ENCODE results near the gene GOLM1. TPM values are rescaled to one million over a fixed set of nuclear protein-coding genes. Genes with fewer than 3 reads are reported as not detected.

Gene GOLM1
- total and polyA plus RNA-seq, 2 of the 8 experiments (the other 6 are each of a cell fraction or from before 2014, with no cell fraction given) = 45.9 to 88.9 TPM

DNA sequence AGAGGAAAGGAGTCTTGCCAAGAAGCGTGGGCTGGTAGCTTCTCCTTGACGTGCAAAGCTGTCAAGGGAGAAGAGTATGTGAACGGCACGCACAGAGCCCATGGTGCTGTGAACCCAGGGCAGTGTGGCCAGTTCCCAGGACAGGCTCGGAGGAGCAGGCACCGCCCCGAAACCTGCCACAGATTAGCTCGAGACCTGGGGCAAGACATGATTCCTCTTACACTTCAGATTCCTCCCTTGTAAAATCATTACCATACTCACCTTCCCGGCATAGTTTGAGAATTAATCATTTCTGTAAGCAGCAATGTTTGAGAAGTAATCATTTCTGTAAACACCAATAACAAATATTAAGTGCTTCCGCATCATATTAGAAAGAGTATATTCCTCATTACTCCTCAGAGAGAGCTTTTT is 19.9 kb downstream of the GOLM1 start (continued):
- TF ChIP-seq, protein P1, sequence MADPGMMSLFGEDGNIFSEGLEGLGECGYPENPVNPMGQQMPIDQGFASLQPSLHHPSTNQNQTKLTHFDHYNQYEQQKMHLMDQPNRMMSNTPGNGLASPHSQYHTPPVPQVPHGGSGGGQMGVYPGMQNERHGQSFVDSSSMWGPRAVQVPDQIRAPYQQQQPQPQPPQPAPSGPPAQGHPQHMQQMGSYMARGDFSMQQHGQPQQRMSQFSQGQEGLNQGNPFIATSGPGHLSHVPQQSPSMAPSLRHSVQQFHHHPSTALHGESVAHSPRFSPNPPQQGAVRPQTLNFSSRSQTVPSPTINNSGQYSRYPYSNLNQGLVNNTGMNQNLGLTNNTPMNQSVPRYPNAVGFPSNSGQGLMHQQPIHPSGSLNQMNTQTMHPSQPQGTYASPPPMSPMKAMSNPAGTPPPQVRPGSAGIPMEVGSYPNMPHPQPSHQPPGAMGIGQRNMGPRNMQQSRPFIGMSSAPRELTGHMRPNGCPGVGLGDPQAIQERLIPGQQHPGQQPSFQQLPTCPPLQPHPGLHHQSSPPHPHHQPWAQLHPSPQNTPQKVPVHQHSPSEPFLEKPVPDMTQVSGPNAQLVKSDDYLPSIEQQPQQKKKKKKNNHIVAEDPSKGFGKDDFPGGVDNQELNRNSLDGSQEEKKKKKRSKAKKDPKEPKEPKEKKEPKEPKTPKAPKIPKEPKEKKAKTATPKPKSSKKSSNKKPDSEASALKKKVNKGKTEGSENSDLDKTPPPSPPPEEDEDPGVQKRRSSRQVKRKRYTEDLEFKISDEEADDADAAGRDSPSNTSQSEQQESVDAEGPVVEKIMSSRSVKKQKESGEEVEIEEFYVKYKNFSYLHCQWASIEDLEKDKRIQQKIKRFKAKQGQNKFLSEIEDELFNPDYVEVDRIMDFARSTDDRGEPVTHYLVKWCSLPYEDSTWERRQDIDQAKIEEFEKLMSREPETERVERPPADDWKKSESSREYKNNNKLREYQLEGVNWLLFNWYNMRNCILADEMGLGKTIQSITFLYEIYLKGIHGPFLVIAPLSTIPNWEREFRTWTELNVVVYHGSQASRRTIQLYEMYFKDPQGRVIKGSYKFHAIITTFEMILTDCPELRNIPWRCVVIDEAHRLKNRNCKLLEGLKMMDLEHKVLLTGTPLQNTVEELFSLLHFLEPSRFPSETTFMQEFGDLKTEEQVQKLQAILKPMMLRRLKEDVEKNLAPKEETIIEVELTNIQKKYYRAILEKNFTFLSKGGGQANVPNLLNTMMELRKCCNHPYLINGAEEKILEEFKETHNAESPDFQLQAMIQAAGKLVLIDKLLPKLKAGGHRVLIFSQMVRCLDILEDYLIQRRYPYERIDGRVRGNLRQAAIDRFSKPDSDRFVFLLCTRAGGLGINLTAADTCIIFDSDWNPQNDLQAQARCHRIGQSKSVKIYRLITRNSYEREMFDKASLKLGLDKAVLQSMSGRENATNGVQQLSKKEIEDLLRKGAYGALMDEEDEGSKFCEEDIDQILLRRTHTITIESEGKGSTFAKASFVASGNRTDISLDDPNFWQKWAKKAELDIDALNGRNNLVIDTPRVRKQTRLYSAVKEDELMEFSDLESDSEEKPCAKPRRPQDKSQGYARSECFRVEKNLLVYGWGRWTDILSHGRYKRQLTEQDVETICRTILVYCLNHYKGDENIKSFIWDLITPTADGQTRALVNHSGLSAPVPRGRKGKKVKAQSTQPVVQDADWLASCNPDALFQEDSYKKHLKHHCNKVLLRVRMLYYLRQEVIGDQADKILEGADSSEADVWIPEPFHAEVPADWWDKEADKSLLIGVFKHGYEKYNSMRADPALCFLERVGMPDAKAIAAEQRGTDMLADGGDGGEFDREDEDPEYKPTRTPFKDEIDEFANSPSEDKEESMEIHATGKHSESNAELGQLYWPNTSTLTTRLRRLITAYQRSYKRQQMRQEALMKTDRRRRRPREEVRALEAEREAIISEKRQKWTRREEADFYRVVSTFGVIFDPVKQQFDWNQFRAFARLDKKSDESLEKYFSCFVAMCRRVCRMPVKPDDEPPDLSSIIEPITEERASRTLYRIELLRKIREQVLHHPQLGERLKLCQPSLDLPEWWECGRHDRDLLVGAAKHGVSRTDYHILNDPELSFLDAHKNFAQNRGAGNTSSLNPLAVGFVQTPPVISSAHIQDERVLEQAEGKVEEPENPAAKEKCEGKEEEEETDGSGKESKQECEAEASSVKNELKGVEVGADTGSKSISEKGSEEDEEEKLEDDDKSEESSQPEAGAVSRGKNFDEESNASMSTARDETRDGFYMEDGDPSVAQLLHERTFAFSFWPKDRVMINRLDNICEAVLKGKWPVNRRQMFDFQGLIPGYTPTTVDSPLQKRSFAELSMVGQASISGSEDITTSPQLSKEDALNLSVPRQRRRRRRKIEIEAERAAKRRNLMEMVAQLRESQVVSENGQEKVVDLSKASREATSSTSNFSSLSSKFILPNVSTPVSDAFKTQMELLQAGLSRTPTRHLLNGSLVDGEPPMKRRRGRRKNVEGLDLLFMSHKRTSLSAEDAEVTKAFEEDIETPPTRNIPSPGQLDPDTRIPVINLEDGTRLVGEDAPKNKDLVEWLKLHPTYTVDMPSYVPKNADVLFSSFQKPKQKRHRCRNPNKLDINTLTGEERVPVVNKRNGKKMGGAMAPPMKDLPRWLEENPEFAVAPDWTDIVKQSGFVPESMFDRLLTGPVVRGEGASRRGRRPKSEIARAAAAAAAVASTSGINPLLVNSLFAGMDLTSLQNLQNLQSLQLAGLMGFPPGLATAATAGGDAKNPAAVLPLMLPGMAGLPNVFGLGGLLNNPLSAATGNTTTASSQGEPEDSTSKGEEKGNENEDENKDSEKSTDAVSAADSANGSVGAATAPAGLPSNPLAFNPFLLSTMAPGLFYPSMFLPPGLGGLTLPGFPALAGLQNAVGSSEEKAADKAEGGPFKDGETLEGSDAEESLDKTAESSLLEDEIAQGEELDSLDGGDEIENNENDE (IDR thresholded peaks at IDR 0.05; ENCODE audit: insufficient replicate concordance, low read length) = no peak
- TF ChIP-seq CREB1 (IDR thresholded peaks at IDR 0.05) (no peak), EZH2 (IDR thresholded peaks at IDR 0.05; ENCODE audit: low read depth, low read length, severe bottlenecking) (no peak), RXRA (IDR thresholded peaks at IDR 0.05; ENCODE audit: insufficient read depth, low read depth, low read length) (no peak), BACH1 (IDR thresholded peaks at IDR 0.05; ENCODE audit: low read length) (no peak), ZNF274 (IDR thresholded peaks at IDR 0.05; ENCODE audit: borderline replicate concordance, extremely low read depth, low read length) (no peak), POLR2AphosphoS5 (IDR thresholded peaks at IDR 0.05; ENCODE audit: low read depth, low read length) (no peak)
- TF ChIP-seq, protein P2, sequence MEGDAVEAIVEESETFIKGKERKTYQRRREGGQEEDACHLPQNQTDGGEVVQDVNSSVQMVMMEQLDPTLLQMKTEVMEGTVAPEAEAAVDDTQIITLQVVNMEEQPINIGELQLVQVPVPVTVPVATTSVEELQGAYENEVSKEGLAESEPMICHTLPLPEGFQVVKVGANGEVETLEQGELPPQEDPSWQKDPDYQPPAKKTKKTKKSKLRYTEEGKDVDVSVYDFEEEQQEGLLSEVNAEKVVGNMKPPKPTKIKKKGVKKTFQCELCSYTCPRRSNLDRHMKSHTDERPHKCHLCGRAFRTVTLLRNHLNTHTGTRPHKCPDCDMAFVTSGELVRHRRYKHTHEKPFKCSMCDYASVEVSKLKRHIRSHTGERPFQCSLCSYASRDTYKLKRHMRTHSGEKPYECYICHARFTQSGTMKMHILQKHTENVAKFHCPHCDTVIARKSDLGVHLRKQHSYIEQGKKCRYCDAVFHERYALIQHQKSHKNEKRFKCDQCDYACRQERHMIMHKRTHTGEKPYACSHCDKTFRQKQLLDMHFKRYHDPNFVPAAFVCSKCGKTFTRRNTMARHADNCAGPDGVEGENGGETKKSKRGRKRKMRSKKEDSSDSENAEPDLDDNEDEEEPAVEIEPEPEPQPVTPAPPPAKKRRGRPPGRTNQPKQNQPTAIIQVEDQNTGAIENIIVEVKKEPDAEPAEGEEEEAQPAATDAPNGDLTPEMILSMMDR (IDR thresholded peaks at IDR 0.05; ENCODE audit: control extremely low read depth in 1 of 3, insufficient read depth in 1 of 3, low read depth in 1 of 3, low read length in 3 of 3) = no peak
- TF ChIP-seq, protein P3, sequence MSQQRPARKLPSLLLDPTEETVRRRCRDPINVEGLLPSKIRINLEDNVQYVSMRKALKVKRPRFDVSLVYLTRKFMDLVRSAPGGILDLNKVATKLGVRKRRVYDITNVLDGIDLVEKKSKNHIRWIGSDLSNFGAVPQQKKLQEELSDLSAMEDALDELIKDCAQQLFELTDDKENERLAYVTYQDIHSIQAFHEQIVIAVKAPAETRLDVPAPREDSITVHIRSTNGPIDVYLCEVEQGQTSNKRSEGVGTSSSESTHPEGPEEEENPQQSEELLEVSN (IDR thresholded peaks at IDR 0.05) = no peak
